GM20431 (cell line): Measurements from ENCODE around the gene ARRDC3.
"Not testable (repeated sequence)": the region's sequence is repeated elsewhere in the genome, so short reads cannot be mapped to it uniquely, and the experiment has no call there.

Source experiments
- in situ Hi-C: fragments of 300-500 bp; cut with MseI, MboI; formaldehyde crosslinking; loops from one replicate; pipeline ENCODE4 v1.15.0; 2020; ENCODE audit warnings: low sequenced_read_pairs; ENCODE audit not compliant: unreplicated experiment

ARRDC3 gene

DNA sequence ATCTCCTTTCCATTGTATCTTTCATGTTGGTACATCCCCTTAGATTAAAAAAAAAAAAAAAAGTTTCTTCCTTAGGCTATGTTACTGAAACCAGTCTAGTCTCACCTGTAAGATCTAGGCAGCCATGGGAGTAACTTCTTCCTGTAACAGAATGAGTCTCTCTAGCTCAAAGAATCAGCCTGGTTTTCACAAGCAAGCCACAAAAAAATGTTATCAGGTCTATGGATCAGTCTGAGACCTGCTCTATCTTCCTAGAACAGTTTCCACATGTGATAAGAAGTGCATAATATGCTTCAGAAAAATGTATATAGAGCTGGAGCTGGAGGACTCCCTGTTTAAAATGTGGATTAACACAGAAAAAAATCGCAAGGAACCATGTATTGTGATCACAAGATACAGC lies 53.8 kb downstream of the ARRDC3 start:
- in situ Hi-C loops: no loop called here

DNA sequence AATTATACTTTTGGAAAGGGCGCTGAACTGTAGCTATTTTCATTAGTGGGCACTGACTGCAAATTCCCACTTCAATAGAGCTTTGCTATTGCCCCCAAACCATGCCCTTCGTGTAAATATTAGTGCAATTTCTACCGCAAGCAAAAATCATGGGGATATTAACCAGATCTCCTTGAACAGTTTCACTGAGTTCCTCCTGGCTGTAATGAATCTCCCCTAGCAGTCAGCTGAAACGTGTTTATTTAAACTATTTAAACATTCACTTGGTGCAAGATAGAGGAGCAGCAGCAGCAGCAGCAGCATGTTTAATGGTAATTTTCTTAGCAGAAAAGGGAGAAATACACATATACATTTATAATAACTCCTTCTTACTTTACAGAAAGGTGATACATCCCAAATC lies 54.4 kb downstream of the ARRDC3 start:
- in situ Hi-C loops: no loop called here

DNA sequence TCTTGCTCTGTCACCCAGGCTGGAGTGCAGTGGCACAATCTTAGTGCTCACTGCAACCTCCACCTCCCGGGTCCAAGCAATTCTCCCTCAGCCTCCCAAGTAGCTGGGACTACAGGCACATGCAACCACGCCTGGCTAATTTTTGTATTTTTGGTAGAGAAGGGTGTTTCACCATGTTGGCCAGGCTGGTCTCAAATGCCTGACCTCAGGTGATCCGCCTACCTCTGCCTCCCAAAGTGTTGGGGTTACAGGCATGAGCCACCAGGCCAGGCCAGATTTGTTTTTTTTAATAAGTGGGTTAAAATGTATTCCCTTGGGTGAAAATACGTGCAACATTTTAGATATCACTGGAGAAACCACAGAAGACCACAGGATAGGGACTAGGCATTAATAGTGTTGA lies 60.1 kb downstream of the ARRDC3 start:
- in situ Hi-C loops: not testable (repeated sequence)

DNA sequence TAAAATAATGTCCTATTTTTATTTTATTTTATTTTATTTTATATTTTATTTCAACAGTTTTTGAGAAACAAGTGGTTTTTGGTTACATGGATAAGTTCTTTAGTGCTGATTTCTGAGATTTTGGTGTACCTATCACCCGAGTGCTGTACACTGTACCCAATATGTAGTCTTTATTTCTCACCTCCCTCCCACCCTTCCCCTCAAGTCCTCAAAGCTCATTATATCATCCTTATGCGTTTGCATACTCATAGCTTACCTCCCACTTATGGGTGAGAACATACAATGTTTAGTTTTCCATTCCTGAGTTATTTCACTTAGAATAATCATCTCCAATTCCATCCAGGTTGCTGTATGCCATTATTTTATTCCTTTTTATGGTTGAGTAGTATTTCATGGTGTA lies 63.5 kb downstream of the ARRDC3 start:
- in situ Hi-C loops: no loop called here

DNA sequence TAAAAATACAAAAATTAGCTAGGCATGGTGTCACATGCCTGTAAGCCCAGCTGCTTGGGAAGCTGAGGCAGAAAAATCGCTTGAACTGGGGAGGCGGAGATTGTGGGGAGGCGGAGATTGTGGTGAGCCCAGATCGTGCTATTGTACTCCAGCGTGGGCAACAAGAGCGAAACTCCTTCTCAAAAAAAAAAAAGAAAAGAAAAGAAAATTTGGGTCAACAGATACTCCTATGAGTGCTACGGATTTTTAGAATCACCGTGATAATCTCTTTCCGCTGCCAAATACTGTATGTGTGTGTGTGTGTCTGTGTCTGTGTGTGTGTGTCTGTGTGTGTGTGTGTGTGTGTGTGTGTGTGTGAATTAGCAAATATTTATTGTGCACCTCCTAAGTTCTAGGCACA lies 64.4 kb downstream of the ARRDC3 start:
- in situ Hi-C loops: no loop called here
